ENCODE data around the gene METTL25B. TPM values are rescaled to one million over a fixed set of nuclear protein-coding genes. Genes with fewer than 3 reads are reported as not detected.

METTL25B gene
- total and polyA plus RNA-seq, 2 experiments from 2014 or later, result 18.3 to 21.1 TPM

GRCh38 chr1:156742017-156742416 is 13.7 kb downstream of the METTL25B start (continued):
- TF ChIP-seq, protein P1, sequence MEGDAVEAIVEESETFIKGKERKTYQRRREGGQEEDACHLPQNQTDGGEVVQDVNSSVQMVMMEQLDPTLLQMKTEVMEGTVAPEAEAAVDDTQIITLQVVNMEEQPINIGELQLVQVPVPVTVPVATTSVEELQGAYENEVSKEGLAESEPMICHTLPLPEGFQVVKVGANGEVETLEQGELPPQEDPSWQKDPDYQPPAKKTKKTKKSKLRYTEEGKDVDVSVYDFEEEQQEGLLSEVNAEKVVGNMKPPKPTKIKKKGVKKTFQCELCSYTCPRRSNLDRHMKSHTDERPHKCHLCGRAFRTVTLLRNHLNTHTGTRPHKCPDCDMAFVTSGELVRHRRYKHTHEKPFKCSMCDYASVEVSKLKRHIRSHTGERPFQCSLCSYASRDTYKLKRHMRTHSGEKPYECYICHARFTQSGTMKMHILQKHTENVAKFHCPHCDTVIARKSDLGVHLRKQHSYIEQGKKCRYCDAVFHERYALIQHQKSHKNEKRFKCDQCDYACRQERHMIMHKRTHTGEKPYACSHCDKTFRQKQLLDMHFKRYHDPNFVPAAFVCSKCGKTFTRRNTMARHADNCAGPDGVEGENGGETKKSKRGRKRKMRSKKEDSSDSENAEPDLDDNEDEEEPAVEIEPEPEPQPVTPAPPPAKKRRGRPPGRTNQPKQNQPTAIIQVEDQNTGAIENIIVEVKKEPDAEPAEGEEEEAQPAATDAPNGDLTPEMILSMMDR (conservative IDR thresholded peaks at IDR 0.05; ENCODE audit: low read depth in 2 of 2), result no peak
- TF ChIP-seq, protein P2, sequence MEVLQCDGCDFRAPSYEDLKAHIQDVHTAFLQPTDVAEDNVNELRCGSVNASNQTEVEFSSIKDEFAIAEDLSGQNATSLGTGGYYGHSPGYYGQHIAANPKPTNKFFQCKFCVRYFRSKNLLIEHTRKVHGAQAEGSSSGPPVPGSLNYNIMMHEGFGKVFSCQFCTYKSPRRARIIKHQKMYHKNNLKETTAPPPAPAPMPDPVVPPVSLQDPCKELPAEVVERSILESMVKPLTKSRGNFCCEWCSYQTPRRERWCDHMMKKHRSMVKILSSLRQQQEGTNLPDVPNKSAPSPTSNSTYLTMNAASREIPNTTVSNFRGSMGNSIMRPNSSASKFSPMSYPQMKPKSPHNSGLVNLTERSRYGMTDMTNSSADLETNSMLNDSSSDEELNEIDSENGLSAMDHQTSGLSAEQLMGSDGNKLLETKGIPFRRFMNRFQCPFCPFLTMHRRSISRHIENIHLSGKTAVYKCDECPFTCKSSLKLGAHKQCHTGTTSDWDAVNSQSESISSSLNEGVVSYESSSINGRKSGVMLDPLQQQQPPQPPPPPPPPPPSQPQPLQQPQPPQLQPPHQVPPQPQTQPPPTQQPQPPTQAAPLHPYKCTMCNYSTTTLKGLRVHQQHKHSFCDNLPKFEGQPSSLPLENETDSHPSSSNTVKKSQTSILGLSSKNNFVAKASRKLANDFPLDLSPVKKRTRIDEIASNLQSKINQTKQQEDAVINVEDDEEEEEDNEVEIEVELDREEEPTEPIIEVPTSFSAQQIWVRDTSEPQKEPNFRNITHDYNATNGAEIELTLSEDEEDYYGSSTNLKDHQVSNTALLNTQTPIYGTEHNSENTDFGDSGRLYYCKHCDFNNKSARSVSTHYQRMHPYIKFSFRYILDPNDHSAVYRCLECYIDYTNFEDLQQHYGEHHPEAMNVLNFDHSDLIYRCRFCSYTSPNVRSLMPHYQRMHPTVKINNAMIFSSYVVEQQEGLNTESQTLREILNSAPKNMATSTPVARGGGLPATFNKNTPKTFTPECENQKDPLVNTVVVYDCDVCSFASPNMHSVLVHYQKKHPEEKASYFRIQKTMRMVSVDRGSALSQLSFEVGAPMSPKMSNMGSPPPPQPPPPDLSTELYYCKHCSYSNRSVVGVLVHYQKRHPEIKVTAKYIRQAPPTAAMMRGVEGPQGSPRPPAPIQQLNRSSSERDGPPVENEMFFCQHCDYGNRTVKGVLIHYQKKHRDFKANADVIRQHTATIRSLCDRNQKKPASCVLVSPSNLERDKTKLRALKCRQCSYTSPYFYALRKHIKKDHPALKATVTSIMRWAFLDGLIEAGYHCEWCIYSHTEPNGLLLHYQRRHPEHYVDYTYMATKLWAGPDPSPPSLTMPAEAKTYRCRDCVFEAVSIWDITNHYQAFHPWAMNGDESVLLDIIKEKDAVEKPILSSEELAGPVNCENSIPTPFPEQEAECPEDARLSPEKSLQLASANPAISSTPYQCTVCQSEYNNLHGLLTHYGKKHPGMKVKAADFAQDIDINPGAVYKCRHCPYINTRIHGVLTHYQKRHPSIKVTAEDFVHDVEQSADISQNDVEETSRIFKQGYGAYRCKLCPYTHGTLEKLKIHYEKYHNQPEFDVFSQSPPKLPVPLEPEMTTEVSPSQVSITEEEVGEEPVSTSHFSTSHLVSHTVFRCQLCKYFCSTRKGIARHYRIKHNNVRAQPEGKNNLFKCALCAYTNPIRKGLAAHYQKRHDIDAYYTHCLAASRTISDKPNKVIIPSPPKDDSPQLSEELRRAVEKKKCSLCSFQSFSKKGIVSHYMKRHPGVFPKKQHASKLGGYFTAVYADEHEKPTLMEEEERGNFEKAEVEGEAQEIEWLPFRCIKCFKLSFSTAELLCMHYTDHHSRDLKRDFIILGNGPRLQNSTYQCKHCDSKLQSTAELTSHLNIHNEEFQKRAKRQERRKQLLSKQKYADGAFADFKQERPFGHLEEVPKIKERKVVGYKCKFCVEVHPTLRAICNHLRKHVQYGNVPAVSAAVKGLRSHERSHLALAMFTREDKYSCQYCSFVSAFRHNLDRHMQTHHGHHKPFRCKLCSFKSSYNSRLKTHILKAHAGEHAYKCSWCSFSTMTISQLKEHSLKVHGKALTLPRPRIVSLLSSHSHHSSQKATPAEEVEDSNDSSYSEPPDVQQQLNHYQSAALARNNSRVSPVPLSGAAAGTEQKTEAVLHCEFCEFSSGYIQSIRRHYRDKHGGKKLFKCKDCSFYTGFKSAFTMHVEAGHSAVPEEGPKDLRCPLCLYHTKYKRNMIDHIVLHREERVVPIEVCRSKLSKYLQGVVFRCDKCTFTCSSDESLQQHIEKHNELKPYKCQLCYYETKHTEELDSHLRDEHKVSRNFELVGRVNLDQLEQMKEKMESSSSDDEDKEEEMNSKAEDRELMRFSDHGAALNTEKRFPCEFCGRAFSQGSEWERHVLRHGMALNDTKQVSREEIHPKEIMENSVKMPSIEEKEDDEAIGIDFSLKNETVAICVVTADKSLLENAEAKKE (CRISPR knock-in tag; IDR thresholded peaks at IDR 0.05), result no peak
- TF ChIP-seq EZH2phosphoT487 (IDR thresholded peaks at IDR 0.05; ENCODE audit: unreplicated experiment), result no peak

DNA sequence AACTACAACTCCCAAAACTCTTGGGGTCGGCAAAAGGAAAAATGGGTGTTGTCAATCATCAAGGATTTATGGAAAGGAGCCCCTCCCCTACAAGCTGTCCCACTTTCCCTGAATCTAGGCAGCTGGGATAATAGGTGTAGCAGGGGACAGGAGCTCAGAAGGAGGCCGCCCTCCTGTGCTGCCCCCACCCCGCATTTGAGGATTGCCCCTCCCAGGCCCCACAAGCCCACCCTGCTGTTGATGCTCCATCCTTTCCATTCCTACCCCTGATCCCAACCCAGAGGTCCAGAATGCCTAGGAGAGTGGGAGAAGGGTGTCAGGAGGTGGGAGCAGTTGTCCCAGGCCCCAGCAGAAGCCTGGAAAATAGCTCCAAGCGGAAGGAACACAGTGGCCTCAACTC is 14.5 kb downstream of the METTL25B start:
- Histone ChIP-seq H3K27ac (ENCODE audit: low read depth) (peak overlapping the region; percentile 84; the same call in 1 of the 2 replicates), H3K4me1 (ENCODE audit: insufficient read depth) (peaks cover 43% of the 10 kb centered on the region), H2AFZ (no peak overlapping the region), H3K27me3 (ENCODE audit: insufficient read depth) (no peaks in the 10 kb centered on the region), H3K9me2 (ENCODE audit: insufficient read depth) (no peaks in the 10 kb centered on the region), H3K4me3 (no peak overlapping the region), H3K4me2 (no peak overlapping the region), H3F3A (replicated peaks; ENCODE audit: low read depth) (peaks cover 32% of the 10 kb centered on the region), H4K20me1 (replicated peaks; ENCODE audit: insufficient read depth) (peaks cover 9% of the 10 kb centered on the region), H3K36me3 (ENCODE audit: insufficient read depth) (peaks cover 5% of the 10 kb centered on the region; the same call in 1 of the 2 replicates), H3K79me2 (replicated peaks; ENCODE audit: insufficient read depth) (peaks cover 34% of the 10 kb centered on the region)
- peaks cover 52% of the 10 kb centered on the region for H3K36me3 Mint-ChIP-seq (ENCODE audit: low read depth)
- H3K4me1 Mint-ChIP-seq, result peaks cover 42% of the 10 kb centered on the region
- DNase-seq (ENCODE audit: low spot score) (no peak), ATAC-seq (no peak)
- no peak overlapping the region; the same call in 2 of the 3 replicates for H3K4me3 Mint-ChIP-seq
- H3K9me3 Mint-ChIP-seq, result no peaks in the 10 kb centered on the region; the same call in 1 of the 3 replicates
- TF ChIP-seq, protein P1 (conservative IDR thresholded peaks at IDR 0.05; ENCODE audit: low read depth in 2 of 2), result no peak
- TF ChIP-seq ZNF114 (CRISPR knock-in tag; IDR thresholded peaks at IDR 0.05) (no peak), ZNF331 (CRISPR knock-in tag; IDR thresholded peaks at IDR 0.05; ENCODE audit: low read depth) (no peak)
- peaks cover 38% of the 10 kb centered on the region for H3K27me3 Mint-ChIP-seq (ENCODE audit: insufficient read depth, low read depth, poor library complexity)
- H3K27ac Mint-ChIP-seq, result no peak overlapping the region; the same call in 1 of the 2 replicates

Data from GM23338 (cell line).